Osteocyte (in vitro differentiated cells): ENCODE measurements around the gene RAB9A. TPM values are rescaled to one million over a fixed set of nuclear protein-coding genes. Genes with fewer than 3 reads are reported as not detected.

ENCODE experiments used
- DNase-seq: peaks from one replicate; pipeline ENCODE4 v3.0.0; 2021; ENCODE audit warnings: mixed read lengths; ENCODE audit not compliant: unreplicated experiment; ENCODE audit errors: extremely low spot score
- H3K27ac Mint-ChIP-seq: one replicate; pipeline ENCODE4 v1.8.0; 2021; ENCODE audit warnings: mild to moderate bottlenecking, mixed read lengths; ENCODE audit not compliant: unreplicated experiment
- H3K27me3 Mint-ChIP-seq: one replicate; pipeline ENCODE4 v1.8.0; 2021; ENCODE audit warnings: mixed read lengths; ENCODE audit not compliant: unreplicated experiment
- H3K36me3 Mint-ChIP-seq: one replicate; pipeline ENCODE4 v1.8.0; 2021; ENCODE audit warnings: mixed read lengths; ENCODE audit not compliant: unreplicated experiment
- H3K4me1 Mint-ChIP-seq: one replicate; pipeline ENCODE4 v1.8.0; 2021; ENCODE audit warnings: mixed read lengths; ENCODE audit not compliant: unreplicated experiment
- H3K4me3 Mint-ChIP-seq: one replicate; pipeline ENCODE4 v1.8.0; 2021; ENCODE audit warnings: mild to moderate bottlenecking, moderate library complexity, mixed read lengths; ENCODE audit not compliant: unreplicated experiment
- H3K9me3 Mint-ChIP-seq: one replicate; pipeline ENCODE4 v1.8.0; 2021; ENCODE audit warnings: mixed read lengths; ENCODE audit not compliant: unreplicated experiment
- CTCF ChIP-seq: fragments of 200-600 bp; sonication (generic); IDR thresholded peaks from 2 replicates; pipeline ENCODE4 v1.5.0; 2021; ENCODE audit warnings: antibody characterized with exemption, mild to moderate bottlenecking, moderate library complexity
- total RNA-seq: library from RNA; stranded (reverse); gene quantifications from 2 replicates; pipeline ENCODE4 v1.2.1, GENCODE V29; 2021

RAB9A gene
- total RNA-seq, 1 donor from 2014 or later: 32.9 TPM

DNA sequence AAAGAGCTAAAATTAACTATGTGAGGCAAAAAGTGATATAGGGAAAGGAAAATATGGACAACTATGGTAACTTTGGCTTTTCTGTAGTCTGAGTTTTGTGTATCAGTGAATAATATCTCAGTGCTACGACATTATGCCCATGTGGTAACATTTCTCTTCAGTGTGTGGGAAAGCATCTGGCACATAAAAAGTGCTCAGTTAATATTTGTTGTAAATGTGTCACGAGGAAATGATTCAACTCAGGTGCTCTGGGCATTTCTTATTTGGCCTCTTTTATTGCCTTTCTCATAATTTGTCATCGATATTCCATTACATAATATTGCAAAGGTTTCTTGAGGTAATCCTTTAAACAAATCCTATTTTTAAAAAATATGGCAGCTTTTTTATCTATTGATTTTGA is 63.2 kb downstream of the RAB9A start:
- Mint-ChIP-seq H3K9me3 (no peaks in the 10 kb centered on the region), H3K36me3 (peaks cover 8% of the 10 kb centered on the region), H3K4me1 (no peaks in the 10 kb centered on the region), H3K4me3 (no peak overlapping the region), H3K27ac (no peak overlapping the region), H3K27me3 (no peaks in the 10 kb centered on the region)
- TF ChIP-seq CTCF: no peak
- no peak for DNase-seq

DNA sequence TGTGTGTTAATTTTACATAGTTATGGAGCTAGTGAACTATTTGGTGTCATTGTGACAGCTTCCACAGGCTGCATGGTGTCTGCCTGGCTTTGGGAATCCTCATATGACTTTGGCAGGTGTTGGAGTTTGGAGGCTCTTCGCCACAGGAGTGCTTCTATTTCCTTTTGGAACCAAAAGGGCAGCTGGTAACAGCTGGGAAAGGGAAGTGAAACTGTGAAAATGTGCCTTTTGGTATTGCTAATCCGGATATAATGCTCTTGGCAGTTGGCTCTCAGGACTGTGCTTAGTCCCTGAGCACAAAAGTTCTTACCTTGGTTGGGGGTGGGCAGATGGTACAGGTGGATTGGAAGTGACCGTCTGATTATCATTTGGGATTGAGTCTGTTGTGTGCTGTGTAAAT is 63.7 kb downstream of the RAB9A start:
- peaks cover 8% of the 10 kb centered on the region for H3K36me3 Mint-ChIP-seq
- TF ChIP-seq CTCF: no peak
- DNase-seq: no peak
- no peak overlapping the region for H3K27ac Mint-ChIP-seq
- no peaks in the 10 kb centered on the region for H3K4me1 Mint-ChIP-seq
- no peak overlapping the region for H3K4me3 Mint-ChIP-seq
- H3K9me3 Mint-ChIP-seq: no peaks in the 10 kb centered on the region
- H3K27me3 Mint-ChIP-seq: no peaks in the 10 kb centered on the region

- Mint-ChIP-seq H3K36me3 (peaks cover 8% of the 10 kb centered on the region), H3K27me3 (no peaks in the 10 kb centered on the region), H3K27ac (no peak overlapping the region), H3K9me3 (no peaks in the 10 kb centered on the region), H3K4me1 (no peaks in the 10 kb centered on the region), H3K4me3 (no peak overlapping the region)
- no peak for DNase-seq
- no peak for TF ChIP-seq CTCF
Observed at GRCh38 chrX:13754765-13755164, 65.8 kb downstream of the RAB9A start.

- H3K4me3 Mint-ChIP-seq: no peak overlapping the region
- no peak overlapping the region for H3K27ac Mint-ChIP-seq
- no peaks in the 10 kb centered on the region for H3K9me3 Mint-ChIP-seq
- no peak for TF ChIP-seq CTCF
- no peaks in the 10 kb centered on the region for H3K4me1 Mint-ChIP-seq
- no peaks in the 10 kb centered on the region for H3K27me3 Mint-ChIP-seq
- no peak for DNase-seq
- peaks cover 10% of the 10 kb centered on the region for H3K36me3 Mint-ChIP-seq
Observed at GRCh38 chrX:13755254-13755653, 66.3 kb downstream of the RAB9A start.

- no peak overlapping the region for H3K4me3 Mint-ChIP-seq
Observed at GRCh38 chrX:13756381-13756780, 67.5 kb downstream of the RAB9A start.

More at GRCh38 chrX:13756381-13756780, 67.5 kb downstream of the RAB9A start:
- peaks cover 11% of the 10 kb centered on the region for H3K36me3 Mint-ChIP-seq
- H3K9me3 Mint-ChIP-seq: no peaks in the 10 kb centered on the region
- no peak overlapping the region for H3K27ac Mint-ChIP-seq
- TF ChIP-seq CTCF: no peak
- DNase-seq: no peak
- no peaks in the 10 kb centered on the region for H3K4me1 Mint-ChIP-seq
- H3K27me3 Mint-ChIP-seq: no peaks in the 10 kb centered on the region
